SH-SY5Y (cell line): ENCODE results near the gene GHRL.

Experiments used
- GATA2 ChIP-seq: IDR thresholded peaks from 2 replicates; pipeline ENCODE4 v1.6.1; 2011; ENCODE audit warnings: mild to moderate bottlenecking, low read depth, low read length
- GATA3 ChIP-seq: IDR thresholded peaks from 2 replicates; pipeline ENCODE4 v1.6.1; 2011; ENCODE audit warnings: low read depth, mild to moderate bottlenecking, low read length, moderate library complexity

GRCh38 chr3:10319804-10320203, 27.1 kb upstream of the GHRL start:
- no peak for TF ChIP-seq GATA2
- TF ChIP-seq GATA3, result no peak
